Ishikawa (cell line): ENCODE data around the gene NKAIN2.

Experiments used
- CEBPB ChIP-seq: IDR thresholded peaks from 2 replicates; pipeline ENCODE4 v1.6.1; 2012
- CREB1 ChIP-seq: IDR thresholded peaks from 2 replicates; pipeline ENCODE4 v1.6.1; 2012; ENCODE audit warnings: low read depth
- EGR1 ChIP-seq: IDR thresholded peaks from 2 replicates; pipeline ENCODE4 v1.6.1; 2012
- EP300 ChIP-seq: IDR thresholded peaks from 2 replicates; pipeline ENCODE4 v1.6.1; 2012; ENCODE audit warnings: borderline replicate concordance
- FOXM1 ChIP-seq: IDR thresholded peaks from 2 replicates; pipeline ENCODE4 v1.6.1; 2012; ENCODE audit warnings: low read depth, borderline replicate concordance
- MAX ChIP-seq: IDR thresholded peaks from 2 replicates; pipeline ENCODE4 v1.6.1; 2012
- NFIC ChIP-seq: IDR thresholded peaks from 2 replicates; pipeline ENCODE4 v1.6.1; 2012
- RAD21 ChIP-seq: IDR thresholded peaks from 2 replicates; pipeline ENCODE4 v1.6.1; 2012; ENCODE audit warnings: low read depth
- TAF1 ChIP-seq: IDR thresholded peaks from 2 replicates; pipeline ENCODE4 v1.6.1; 2012; ENCODE audit warnings: low read depth, mild to moderate bottlenecking
- TCF12 ChIP-seq: IDR thresholded peaks from 2 replicates; pipeline ENCODE4 v1.6.1; 2012; ENCODE audit warnings: low read depth
- TEAD4 ChIP-seq: IDR thresholded peaks from 2 replicates; pipeline ENCODE4 v1.6.1; 2012
- YY1 ChIP-seq: IDR thresholded peaks from 2 replicates; pipeline ENCODE4 v1.6.1; 2012; ENCODE audit warnings: low read depth
- ZBTB7A ChIP-seq: IDR thresholded peaks from 2 replicates; pipeline ENCODE4 v1.6.1; 2012; ENCODE audit warnings: low read depth
- TF ChIP-seq, protein P1 (sequence below): IDR thresholded peaks from 2 replicates; pipeline ENCODE4 v1.6.1; 2012
- TF ChIP-seq, protein P2 (sequence below): IDR thresholded peaks from 2 replicates; pipeline ENCODE4 v1.6.1; 2012; ENCODE audit warnings: low read depth, mild to moderate bottlenecking

The NKAIN2 gene

DNA sequence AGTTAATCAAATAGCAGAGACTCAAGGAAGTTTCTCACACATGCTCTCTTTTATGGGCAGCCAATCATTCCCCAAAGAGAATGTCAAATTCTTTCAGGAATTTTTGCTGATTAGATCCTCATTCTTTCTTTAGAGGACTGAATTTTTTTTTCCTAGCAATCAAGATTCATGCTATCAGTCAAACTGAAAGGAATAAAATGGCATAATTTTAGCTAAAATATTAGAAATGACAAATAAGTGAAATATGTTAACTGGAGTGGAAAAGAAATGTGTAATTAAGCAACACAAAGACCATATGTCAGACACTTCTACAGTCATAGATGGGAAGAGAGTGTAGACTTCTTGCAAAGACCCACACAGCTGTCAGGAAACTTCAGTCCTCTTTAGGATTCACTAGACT lies 916.2 kb downstream of the NKAIN2 start:
- TF ChIP-seq, protein P1, sequence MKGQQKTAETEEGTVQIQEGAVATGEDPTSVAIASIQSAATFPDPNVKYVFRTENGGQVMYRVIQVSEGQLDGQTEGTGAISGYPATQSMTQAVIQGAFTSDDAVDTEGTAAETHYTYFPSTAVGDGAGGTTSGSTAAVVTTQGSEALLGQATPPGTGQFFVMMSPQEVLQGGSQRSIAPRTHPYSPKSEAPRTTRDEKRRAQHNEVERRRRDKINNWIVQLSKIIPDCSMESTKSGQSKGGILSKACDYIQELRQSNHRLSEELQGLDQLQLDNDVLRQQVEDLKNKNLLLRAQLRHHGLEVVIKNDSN, result no peak

- TF ChIP-seq YY1, result no peak
- no peak for TF ChIP-seq NFIC
- TF ChIP-seq TEAD4, result no peak
- TF ChIP-seq EGR1, result no peak
- no peak for TF ChIP-seq EP300
- TF ChIP-seq CREB1, result no peak
- no peak for TF ChIP-seq CEBPB
- TF ChIP-seq FOXM1, result no peak
- TF ChIP-seq RAD21, result no peak
- TF ChIP-seq, protein P1, result no peak
- TF ChIP-seq, protein P2, sequence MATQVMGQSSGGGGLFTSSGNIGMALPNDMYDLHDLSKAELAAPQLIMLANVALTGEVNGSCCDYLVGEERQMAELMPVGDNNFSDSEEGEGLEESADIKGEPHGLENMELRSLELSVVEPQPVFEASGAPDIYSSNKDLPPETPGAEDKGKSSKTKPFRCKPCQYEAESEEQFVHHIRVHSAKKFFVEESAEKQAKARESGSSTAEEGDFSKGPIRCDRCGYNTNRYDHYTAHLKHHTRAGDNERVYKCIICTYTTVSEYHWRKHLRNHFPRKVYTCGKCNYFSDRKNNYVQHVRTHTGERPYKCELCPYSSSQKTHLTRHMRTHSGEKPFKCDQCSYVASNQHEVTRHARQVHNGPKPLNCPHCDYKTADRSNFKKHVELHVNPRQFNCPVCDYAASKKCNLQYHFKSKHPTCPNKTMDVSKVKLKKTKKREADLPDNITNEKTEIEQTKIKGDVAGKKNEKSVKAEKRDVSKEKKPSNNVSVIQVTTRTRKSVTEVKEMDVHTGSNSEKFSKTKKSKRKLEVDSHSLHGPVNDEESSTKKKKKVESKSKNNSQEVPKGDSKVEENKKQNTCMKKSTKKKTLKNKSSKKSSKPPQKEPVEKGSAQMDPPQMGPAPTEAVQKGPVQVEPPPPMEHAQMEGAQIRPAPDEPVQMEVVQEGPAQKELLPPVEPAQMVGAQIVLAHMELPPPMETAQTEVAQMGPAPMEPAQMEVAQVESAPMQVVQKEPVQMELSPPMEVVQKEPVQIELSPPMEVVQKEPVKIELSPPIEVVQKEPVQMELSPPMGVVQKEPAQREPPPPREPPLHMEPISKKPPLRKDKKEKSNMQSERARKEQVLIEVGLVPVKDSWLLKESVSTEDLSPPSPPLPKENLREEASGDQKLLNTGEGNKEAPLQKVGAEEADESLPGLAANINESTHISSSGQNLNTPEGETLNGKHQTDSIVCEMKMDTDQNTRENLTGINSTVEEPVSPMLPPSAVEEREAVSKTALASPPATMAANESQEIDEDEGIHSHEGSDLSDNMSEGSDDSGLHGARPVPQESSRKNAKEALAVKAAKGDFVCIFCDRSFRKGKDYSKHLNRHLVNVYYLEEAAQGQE, result no peak
These were observed 917.7 kb downstream of the NKAIN2 start for GRCh38 chr6:124721331-124721730.

DNA sequence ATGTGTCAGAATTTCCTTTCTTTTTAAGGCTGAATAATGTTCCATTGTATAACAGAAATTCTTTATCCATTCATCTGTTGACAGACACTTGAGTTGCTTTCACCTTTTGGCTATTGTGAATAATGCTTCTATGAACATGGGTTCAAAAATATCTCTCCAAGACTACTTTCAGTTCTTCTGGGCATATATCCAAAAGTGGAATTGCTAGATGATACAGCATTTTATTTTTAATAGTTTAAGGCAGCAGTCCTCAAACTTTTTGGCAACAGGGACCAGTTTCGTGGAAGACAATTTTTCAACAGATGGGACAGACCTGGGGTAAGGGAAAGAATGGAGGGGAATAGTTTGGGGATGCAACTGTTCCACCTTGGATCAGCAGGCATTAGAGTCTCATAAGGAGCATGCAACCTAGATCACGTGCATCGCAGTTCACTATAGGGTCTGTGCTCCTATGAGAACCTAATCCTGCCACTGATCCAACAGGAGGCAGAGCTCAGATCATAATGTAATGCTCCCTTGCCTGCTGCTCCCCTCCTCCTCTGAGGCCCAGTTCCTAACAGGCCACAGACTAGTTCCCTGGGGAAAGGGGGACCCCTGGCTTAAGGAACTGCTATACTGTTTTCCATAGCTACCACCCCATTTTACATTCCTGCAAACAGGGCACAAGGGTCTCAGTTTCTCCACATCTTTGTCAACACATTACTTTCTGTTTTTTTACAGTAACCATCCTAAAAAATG lies 918.6 kb downstream of the NKAIN2 start:
- TF ChIP-seq EP300 (no peak), TAF1 (no peak), TCF12 (no peak), YY1 (no peak), MAX (no peak), FOXM1 (no peak), CREB1 (no peak), EGR1 (no peak), NFIC (no peak), RAD21 (no peak), TEAD4 (no peak), ZBTB7A (no peak), CEBPB (no peak)
- TF ChIP-seq, protein P2, result no peak
- TF ChIP-seq, protein P1, result no peak

GRCh38 chr6:124723671-124724070 lies 920.0 kb downstream of the NKAIN2 start:
- TF ChIP-seq ZBTB7A, result no peak

GRCh38 chr6:124738482-124738881 lies 934.8 kb downstream of the NKAIN2 start:
- no peak for TF ChIP-seq NFIC
- no peak for TF ChIP-seq TEAD4
- no peak for TF ChIP-seq CREB1
- no peak for TF ChIP-seq RAD21
- TF ChIP-seq CEBPB, result no peak
- TF ChIP-seq YY1, result no peak

GRCh38 chr6:124741341-124741740 lies 937.7 kb downstream of the NKAIN2 start:
- no peak for TF ChIP-seq CEBPB
- no peak for TF ChIP-seq NFIC
- no peak for TF ChIP-seq ZBTB7A
- TF ChIP-seq TEAD4, result no peak
- no peak for TF ChIP-seq TAF1
- TF ChIP-seq EP300, result no peak
- no peak for TF ChIP-seq FOXM1
- TF ChIP-seq, protein P2, result no peak
- no peak for TF ChIP-seq TCF12
- TF ChIP-seq EGR1, result no peak
- no peak for TF ChIP-seq YY1
- TF ChIP-seq RAD21, result no peak
- TF ChIP-seq CREB1, result no peak
